Heart left ventricle (tissue), 16 donors: ENCODE measurements around the gene EME1. TPM values are rescaled to one million over a fixed set of nuclear protein-coding genes. Genes with fewer than 3 reads are reported as not detected.
"Not testable (repeated sequence)": the region's sequence is repeated elsewhere in the genome, so short reads cannot be mapped to it uniquely, and the experiment has no call there.

Source experiments
- ATAC-seq, 4 donors: fragments of 200-7000 bp; cut with Tn5 transposase; one replicate each; pipeline ENCODE4 v1.9.1; 2020 to 2022; ENCODE audit warnings: moderate library complexity in 4 of 4, mild to moderate bottlenecking in 3 of 4, moderate number of reproducible peaks in 1 of 4
- DNase-seq, 5 donors: peaks; one replicate each; pipeline ENCODE4 v3.0.0-alpha.2; 2020
- H3K27ac ChIP-seq, 12 donors: fragments of 200-600 bp; sonication (generic) in 4 of 12; one replicate each; pipeline versions ENCODE4 v1.5.0 to v1.8.0; 2016 to 2022; ENCODE audit warnings: mild to moderate bottlenecking in 2 of 12
- H3K27me3 ChIP-seq, 9 donors: fragments of 200-600 bp; sonication (generic) in 2 of 9; one replicate each; pipeline versions ENCODE4 v1.5.1 to v1.8.0; 2016 to 2022; ENCODE audit warnings: mild to moderate bottlenecking in 3 of 9
- H3K36me3 ChIP-seq, 9 donors: fragments of 200-600 bp; sonication (generic) in 2 of 9; one replicate each; pipeline versions ENCODE4 v1.5.0 to v1.8.0; 2018 to 2022; ENCODE audit warnings: mild to moderate bottlenecking in 2 of 9
- H3K4me1 ChIP-seq, 12 donors: fragments of 200-600 bp; sonication (generic) in 4 of 12; one replicate each; pipeline versions ENCODE4 v1.5.0 to v1.8.0; 2016 to 2022; ENCODE audit warnings: mild to moderate bottlenecking in 3 of 12
- H3K4me3 ChIP-seq, 12 donors: fragments of 200-600 bp; sonication (generic) in 4 of 12; one replicate each; pipeline versions ENCODE4 v1.5.0 to v1.8.0; 2017 to 2022; ENCODE audit warnings: mild to moderate bottlenecking in 9 of 12, moderate library complexity in 4 of 12
- H3K9me3 ChIP-seq, 12 donors: fragments of 200-600 bp; sonication (generic) in 4 of 12; one replicate each; pipeline versions ENCODE4 v1.5.0 to v1.8.0; 2016 to 2022; ENCODE audit warnings: mild to moderate bottlenecking in 1 of 12
- POLR2A ChIP-seq, 2 donors: fragments of 450-650 bp; IDR thresholded peaks; one replicate each; pipeline ENCODE4 v1.6.1; 2017; ENCODE audit warnings: antibody characterized with exemption in 2 of 2, mild to moderate bottlenecking in 2 of 2, moderate library complexity in 2 of 2
- WGBS, 4 donors: extraction: QIAGEN DNeasy Blood & Tissue Kit in 2 of 4; methylation state at CpG; one replicate each; pipeline versions ENCODE4 v1.1.5 to v1.1.7; 2013 to 2018; 5-methylcytosine and 5-hydroxymethylcytosine counted together
- intact Hi-C, 10 donors: fragments of 100-400 bp; cut with DNase I; formaldehyde crosslinking; loops; one replicate each; pipeline versions ENCODE4 v1.11.1 to v1.14.2; 2022
- polyA plus RNA-seq, 2 donors: library from polyadenylated mRNA; stranded (reverse); fragments of 200-250 nt; gene quantifications; one replicate each; pipeline ENCODE4 v1.2.3, GENCODE V29; 2013
- total RNA-seq, 9 donors: library from RNA; depleted of rRNA in 2 of 9; stranded (reverse); fragments of >200 nt in 2 of 9; fragmentation: NEBNext Ultra II Directional in 3 of 9; extraction: Animal tissue kit (Norgen Biotek cat#: 25700) in 3 of 9; gene quantifications; one replicate each; pipeline versions ENCODE4 v1.1.0 to v1.2.4, GENCODE V29; 2016 to 2023
- TF ChIP-seq, protein P1 (sequence below), 12 donors: fragments of 200-600 bp; sonication (generic) in 4 of 12; IDR thresholded peaks; one replicate each; pipeline versions ENCODE4 v1.5.0 to v1.8.0; 2018 to 2022; ENCODE audit warnings: antibody characterized with exemption in 12 of 12, mild to moderate bottlenecking in 5 of 12
- donor health status: ischemic (EF 13 %, LVEDD 7.1; RV severe dilation, severe dysfunction).
- donor health status: healthy with polysubstance abuse.
- donor health status: DM: no; HTN: yes; CAD: no.
- donor health status: DM: no; HTN: no; CAD: no.
- donor health status: ischemic (EF 25% LVEDD 6.9; RV normal size, moderate dysfunction).
- donor health status: ischemic (EF 25% LVEDD 5.7; RV mildly dilated, moderate dysfunction).
- donor health status: healthy.
- donor health status: DM: yes; HTN: yes; CAD: no.
- donor health status: ischemic (EF 35%, LVEDD 5.7; RV mildly dilated, moderate dysfunction).
- donor health status: nonischemic (EF 11% LVEDD 7.7; RV severe dilation, severe dysfunction).
- donor health status: DM: yes; HTN: yes; CAD: no.
- donor health status: PGD.
- donor health status: ischemic (EF 29% LVEDD 5.4; RV normal size, mild dysfunction).
- donor health status: nonischemic (EF 23%, LVEDD 6.1; RV moderate dilation, normal function).

Gene EME1
- total and polyA plus RNA-seq, 11 donors = 0.22 to 3.4 (median 0.72) TPM; not detected in 6

DNA sequence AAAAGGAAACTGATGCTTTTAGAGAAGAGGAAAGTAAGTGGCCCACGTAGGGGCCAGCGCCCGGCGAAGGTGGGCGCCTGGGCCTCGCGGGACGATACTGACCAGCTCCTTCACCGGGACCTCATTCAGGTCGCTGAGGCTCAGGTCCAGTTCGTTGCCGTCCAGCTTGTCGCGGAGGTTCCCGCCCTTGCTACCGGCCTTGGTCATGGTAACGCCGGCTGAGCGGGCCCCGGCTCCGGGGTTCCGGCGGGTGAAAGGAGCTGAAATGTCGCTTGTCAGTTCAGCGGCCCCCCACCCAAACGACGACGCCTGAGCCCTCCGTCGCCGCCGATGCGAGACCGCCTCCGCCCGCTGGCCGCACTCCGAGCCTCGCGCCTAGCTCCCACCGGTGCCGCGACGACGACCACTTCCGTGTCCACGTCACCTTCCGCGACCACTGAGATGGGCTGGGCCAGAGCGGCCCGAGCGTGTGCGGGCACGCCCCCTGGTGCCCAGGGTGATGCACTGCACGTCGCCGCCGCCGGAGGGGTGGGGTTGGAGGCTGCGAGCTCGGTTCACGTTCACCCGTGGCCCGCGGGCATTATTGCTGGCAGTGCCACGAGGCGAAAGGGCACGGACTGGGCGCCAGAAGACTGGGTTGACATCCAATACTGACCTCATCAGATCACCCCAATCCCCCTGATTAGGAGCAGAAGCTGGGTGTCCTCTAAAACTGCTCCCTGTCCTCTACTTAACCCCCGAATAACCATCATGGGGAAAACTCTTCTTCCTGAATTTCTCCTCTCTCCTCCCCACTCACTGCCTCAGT is 24.3 kb downstream of the EME1 start, which contains the start of gene LRRC59:
TSS of gene LRRC59 (minus strand) at position 413 of the 808 bp plus-strand sequence. CDS start at position 207, 206 bp downstream.
- no peaks in the 10 kb centered on the region for H3K9me3 ChIP-seq
- TF ChIP-seq, protein P1, sequence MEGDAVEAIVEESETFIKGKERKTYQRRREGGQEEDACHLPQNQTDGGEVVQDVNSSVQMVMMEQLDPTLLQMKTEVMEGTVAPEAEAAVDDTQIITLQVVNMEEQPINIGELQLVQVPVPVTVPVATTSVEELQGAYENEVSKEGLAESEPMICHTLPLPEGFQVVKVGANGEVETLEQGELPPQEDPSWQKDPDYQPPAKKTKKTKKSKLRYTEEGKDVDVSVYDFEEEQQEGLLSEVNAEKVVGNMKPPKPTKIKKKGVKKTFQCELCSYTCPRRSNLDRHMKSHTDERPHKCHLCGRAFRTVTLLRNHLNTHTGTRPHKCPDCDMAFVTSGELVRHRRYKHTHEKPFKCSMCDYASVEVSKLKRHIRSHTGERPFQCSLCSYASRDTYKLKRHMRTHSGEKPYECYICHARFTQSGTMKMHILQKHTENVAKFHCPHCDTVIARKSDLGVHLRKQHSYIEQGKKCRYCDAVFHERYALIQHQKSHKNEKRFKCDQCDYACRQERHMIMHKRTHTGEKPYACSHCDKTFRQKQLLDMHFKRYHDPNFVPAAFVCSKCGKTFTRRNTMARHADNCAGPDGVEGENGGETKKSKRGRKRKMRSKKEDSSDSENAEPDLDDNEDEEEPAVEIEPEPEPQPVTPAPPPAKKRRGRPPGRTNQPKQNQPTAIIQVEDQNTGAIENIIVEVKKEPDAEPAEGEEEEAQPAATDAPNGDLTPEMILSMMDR (IDR thresholded peaks at IDR 0.05) = peak; percentile 94 to 100 (median 98)
- peak in 1 of 2 donors; percentile 77 for TF ChIP-seq POLR2A (IDR thresholded peaks at IDR 0.05)
- intact Hi-C loops = loop anchor here in 1 of 10 donors (5.0 kb wide), 1 partner anchor 80 kb away; the partner anchor contains the start of gene RSAD1

DNA sequence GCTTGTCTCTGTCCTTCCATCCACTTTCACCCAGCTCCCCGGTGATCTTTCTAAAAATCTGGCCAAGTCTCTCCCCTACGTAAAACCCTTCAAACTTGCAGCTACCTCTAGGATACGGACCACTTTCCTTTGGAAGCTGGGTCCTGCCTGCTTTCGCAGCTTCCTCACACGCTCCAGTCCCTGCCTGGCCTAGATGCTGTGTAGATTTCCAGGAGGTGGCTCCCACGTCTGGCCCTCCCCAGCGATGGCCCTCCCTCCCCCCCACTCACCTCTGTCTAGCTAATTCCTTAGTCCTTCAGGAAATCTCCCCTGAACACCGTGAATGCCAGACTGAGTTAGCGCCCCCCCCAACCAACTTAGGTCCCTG is 24.9 kb downstream of the EME1 start:
- H3K4me3 ChIP-seq = peak overlapping the region in 10 of 12 donors; percentile 71 to 99 (median 86)
- ATAC-seq = no peak
- 57 to 64% (median 60%) methylated on average over 9 of the region's 9 CpGs for WGBS, 4 donors
- H3K36me3 ChIP-seq = peaks cover 0 to 26% (median 19%) of the 10 kb centered on the region in 9 donors
- no peaks in the 10 kb centered on the region for H3K9me3 ChIP-seq
- H3K27me3 ChIP-seq = no peaks in the 10 kb centered on the region
- intact Hi-C loops = loop anchor here in 1 of 10 donors (5.0 kb wide), 1 partner anchor 79 kb away; the partner anchor contains the start of gene RSAD1
- DNase-seq = no peak
- TF ChIP-seq, protein P1 (IDR thresholded peaks at IDR 0.05) = no peak
- TF ChIP-seq POLR2A (IDR thresholded peaks at IDR 0.05) = no peak
- H3K4me1 ChIP-seq = peaks cover 0 to 29% (median 20%) of the 10 kb centered on the region in 12 donors
- peak overlapping the region in 2 of 12 donors; percentile 79 to 87 for H3K27ac ChIP-seq

More for the DNA sequence above, 24.3 kb downstream of the EME1 start, which contains the start of gene LRRC59:
- Histone ChIP-seq H3K4me3 (peak within 1 kb of the TSS; percentile 71 to 99 (median 86)), H3K27ac (peak within 1 kb of the TSS in 11 of 12 donors; percentile 50 to 89 (median 81)), H3K27me3 (no peaks in the 10 kb centered on the region), H3K4me1 (peaks cover 0 to 29% (median 20%) of the 10 kb centered on the region in 12 donors), H3K36me3 (peaks cover 0 to 32% (median 25%) of the 10 kb centered on the region in 9 donors)
- peak; percentile 87 to 96 (median 92) for DNase-seq
- ATAC-seq = peak; percentile 92 to 98 (median 98)
- WGBS, 4 donors = 1 to 2% (median 1%) methylated on average over 25 to 70 of the region's 70 CpGs

DNA sequence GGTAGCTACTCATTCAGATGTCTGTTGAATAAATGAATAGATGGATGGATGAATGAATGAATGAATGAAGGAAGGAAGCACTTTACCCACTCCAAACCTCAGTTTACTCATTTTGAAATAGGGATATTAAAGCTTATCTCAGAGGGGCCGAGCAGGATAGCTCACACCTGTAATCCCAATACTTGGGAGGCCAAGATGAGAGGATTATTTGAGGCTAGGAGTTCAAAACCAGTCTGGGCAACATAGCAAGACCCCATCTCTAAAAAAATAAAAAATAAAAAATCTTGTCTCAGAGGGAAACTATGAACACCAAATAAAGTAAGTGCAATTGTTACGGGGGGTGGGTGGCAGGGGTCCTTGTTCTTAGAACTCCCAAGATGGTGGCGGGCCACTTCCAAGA is 25.6 kb downstream of the EME1 start:
- not testable (repeated sequence) for H3K9me3 ChIP-seq, H3K27ac ChIP-seq, DNase-seq, ATAC-seq, H3K27me3 ChIP-seq, H3K4me3 ChIP-seq
- peaks cover 0 to 18% (median 11%) of the 10 kb centered on the region in 9 donors for H3K36me3 ChIP-seq
- intact Hi-C loops = loop anchor here in 1 of 10 donors (5.0 kb wide), 1 partner anchor 79 kb away; the partner anchor contains the start of gene RSAD1
- 96 to 99% (median 99%) methylated on average over 3 of the region's 3 CpGs for WGBS, 4 donors
- peaks cover 0 to 29% (median 20%) of the 10 kb centered on the region in 12 donors for H3K4me1 ChIP-seq

DNA sequence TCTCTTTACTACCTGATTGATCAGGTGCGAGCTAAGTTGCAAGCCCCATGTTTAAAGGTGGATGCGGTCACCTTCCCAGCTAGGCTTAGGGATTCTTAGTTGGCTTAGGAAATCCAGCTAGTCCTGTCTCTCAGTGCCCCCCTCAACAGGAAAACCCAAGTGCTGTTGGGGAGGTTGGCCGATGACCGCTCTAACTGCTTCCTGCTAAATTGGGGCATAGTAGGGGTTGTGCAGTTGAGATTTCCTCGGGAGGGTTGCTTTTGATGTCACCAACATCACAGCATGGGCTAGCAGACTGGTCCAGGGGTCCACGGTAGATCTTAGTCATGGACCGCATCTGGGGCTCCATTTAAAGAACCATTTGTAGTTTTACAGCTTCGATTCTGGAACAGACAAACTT is 26.6 kb downstream of the EME1 start:
- not testable (repeated sequence) for DNase-seq, H3K4me3 ChIP-seq, H3K27ac ChIP-seq, H3K9me3 ChIP-seq, H3K27me3 ChIP-seq, ATAC-seq, H3K36me3 ChIP-seq
- 89 to 97% (median 93%) methylated on average over 7 to 8 of the region's 8 CpGs for WGBS, 4 donors
- peaks cover 0 to 28% (median 20%) of the 10 kb centered on the region in 12 donors for H3K4me1 ChIP-seq
- intact Hi-C loops = loop anchor here in 1 of 10 donors (5.0 kb wide), 1 partner anchor 78 kb away; the partner anchor contains the start of gene RSAD1

DNA sequence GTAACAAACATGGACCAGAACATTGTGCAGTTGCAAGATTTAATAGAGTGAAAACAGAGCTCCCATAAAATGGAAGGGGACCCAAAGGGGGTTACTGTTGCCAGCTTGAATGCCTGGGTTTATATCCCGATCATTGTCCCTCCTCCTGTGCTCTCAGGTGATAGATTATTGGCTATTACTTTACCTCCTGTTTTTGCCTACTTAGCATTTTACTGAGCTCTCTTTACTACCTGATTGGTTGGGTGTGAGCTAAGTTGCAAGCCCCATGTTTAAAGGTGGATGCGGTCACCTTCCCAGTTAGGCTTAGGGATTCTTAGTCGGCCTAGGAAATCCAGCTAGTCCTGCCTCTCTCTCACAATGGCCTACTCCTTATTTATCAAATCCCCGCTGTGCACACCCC is 32.3 kb downstream of the EME1 start:
- H3K4me1 ChIP-seq, H3K27ac ChIP-seq, ATAC-seq, intact Hi-C loops, H3K36me3 ChIP-seq, H3K9me3 ChIP-seq, H3K4me3 ChIP-seq, H3K27me3 ChIP-seq, DNase-seq: not testable (repeated sequence)
- 84 to 92% (median 85%) methylated on average over 4 of the region's 4 CpGs for WGBS, 4 donors
